Keratinocyte (primary cell): ENCODE measurements around the gene GYS1. TPM values are rescaled to one million over a fixed set of nuclear protein-coding genes. Genes with fewer than 3 reads are reported as not detected.
"Not testable (repeated sequence)": the region's sequence is repeated elsewhere in the genome, so short reads cannot be mapped to it uniquely, and the experiment has no call there.

Experiments
- DNase-seq: peaks from one replicate; pipeline ENCODE4 v3.0.0-alpha.2; 2011; ENCODE audit warnings: low read depth, missing footprints, low spot score
- FAIRE-seq: peaks from 2 replicates; lab custom pipeline; 2011; peaks lifted over from hg19 to GRCh38; lab: Jason Lieb, UNC
- H2AFZ ChIP-seq: 2 replicates; pipeline ENCODE4 v1.6.0; 2012; ENCODE audit warnings: low read length, control low read depth, inconsistent platforms; ENCODE audit not compliant: control insufficient read depth
- H3K27ac ChIP-seq: 2 replicates; pipeline ENCODE4 v1.5.1; 2011; ENCODE audit warnings: low read length; ENCODE audit not compliant: control insufficient read depth, insufficient read depth
- H3K27me3 ChIP-seq: 3 replicates; pipeline ENCODE4 v1.6.0; 2011; ENCODE audit warnings: low read length; ENCODE audit not compliant: control insufficient read depth, insufficient read depth; ENCODE audit errors: extremely low read depth
- H3K36me3 ChIP-seq, 2 experiments: 2 replicates in 1 of 2; 3 replicates in 1 of 2; pipeline ENCODE4 v1.5.1; 2011; ENCODE audit warnings: low read length in 2 of 2, mild to moderate bottlenecking in 1 of 2; ENCODE audit not compliant: control insufficient read depth in 2 of 2, insufficient read depth in 2 of 2; ENCODE audit errors: extremely low read depth in 1 of 2
- H3K4me1 ChIP-seq: 3 replicates; pipeline ENCODE4 v1.5.1; 2011; ENCODE audit warnings: low read length; ENCODE audit not compliant: control insufficient read depth, insufficient read depth; ENCODE audit errors: extremely low read depth
- H3K4me2 ChIP-seq: 3 replicates; pipeline ENCODE4 v1.6.0; 2011; ENCODE audit warnings: low read depth, low read length; ENCODE audit not compliant: control insufficient read depth, insufficient read depth; ENCODE audit errors: extremely low read depth
- H3K4me3 ChIP-seq, 3 experiments: fragments of 200-600 bp in 1 of 3; sonication (generic) in 1 of 3; 2 replicates in 2 of 3; 3 replicates in 1 of 3; pipeline ENCODE4 v1.5.1; 2011 to 2016; ENCODE audit warnings: low read length in 3 of 3, mild to moderate bottlenecking in 3 of 3, control low read depth in 2 of 3, inconsistent platforms in 1 of 3, low read depth in 1 of 3, mixed read lengths in 1 of 3, mixed run types in 1 of 3, moderate library complexity in 1 of 3; ENCODE audit not compliant: control insufficient read depth in 2 of 3, insufficient read depth in 2 of 3; ENCODE audit errors: extremely low read depth in 1 of 3
- H3K79me2 ChIP-seq: 2 replicates; pipeline ENCODE4 v1.6.0; 2012; ENCODE audit warnings: low read length; ENCODE audit not compliant: control insufficient read depth, insufficient read depth
- H3K9ac ChIP-seq: 3 replicates; pipeline ENCODE4 v1.6.0; 2011; ENCODE audit warnings: low read length; ENCODE audit not compliant: control insufficient read depth, insufficient read depth; ENCODE audit errors: extremely low read depth
- H3K9me1 ChIP-seq: 3 replicates; pipeline ENCODE4 v1.6.0; 2011; ENCODE audit warnings: low read length; ENCODE audit not compliant: control insufficient read depth, insufficient read depth; ENCODE audit errors: extremely low read depth
- H3K9me3 ChIP-seq: 2 replicates; pipeline ENCODE4 v1.5.1; 2012; ENCODE audit warnings: low read depth, low read length; ENCODE audit not compliant: control insufficient read depth
- H4K20me1 ChIP-seq: 3 replicates; pipeline ENCODE4 v1.6.0; 2011; ENCODE audit warnings: low read length; ENCODE audit not compliant: control insufficient read depth, insufficient read depth; ENCODE audit errors: extremely low read depth
- dilution Hi-C: fragments of 300-500 bp; cut with MboI; formaldehyde crosslinking; loops from one replicate; pipeline ENCODE4 v1.7.0; 2020; ENCODE audit warnings: low sequenced_read_pairs; ENCODE audit not compliant: extremely low pct_ligation_motif_present
- polyA plus RNA-seq, 5 experiments: library from polyadenylated mRNA; depleted of rRNA in 3 of 5; stranded (reverse) in 3 of 5; stranded (forward) in 1 of 5; unstranded in 1 of 5; fragments of >200 nt; gene quantifications; 1 replicate in 1 of 5; 2 replicates in 3 of 5; 3 replicates in 1 of 5; pipeline versions ENCODE4 v1.2.1 to v1.2.3, GENCODE V29; 2011 to 2012; ENCODE audit warnings: missing spikeins in 2 of 5, low read depth in 1 of 5, low replicate concordance in 1 of 5
- TF ChIP-seq, protein P1 (sequence below), 3 experiments: IDR thresholded peaks in 1 of 3; conservative IDR thresholded peaks in 1 of 3; optimal IDR thresholded peaks in 1 of 3; 2 replicates in 2 of 3; 3 replicates in 1 of 3; pipeline versions ENCODE3 to v1.5.1; 2011; ENCODE audit warnings: low read length in 3 of 3, mild to moderate bottlenecking in 3 of 3, moderate library complexity in 2 of 3, control low read depth in 1 of 3, inconsistent platforms in 1 of 3; ENCODE audit not compliant: insufficient read depth in 2 of 3; ENCODE audit errors: extremely low read depth in 1 of 3

GYS1 gene
- polyA plus RNA-seq, 1 donor (not counting 4 experiments of a cell fraction or from before 2014, with no cell fraction given): 46.5 TPM

DNA sequence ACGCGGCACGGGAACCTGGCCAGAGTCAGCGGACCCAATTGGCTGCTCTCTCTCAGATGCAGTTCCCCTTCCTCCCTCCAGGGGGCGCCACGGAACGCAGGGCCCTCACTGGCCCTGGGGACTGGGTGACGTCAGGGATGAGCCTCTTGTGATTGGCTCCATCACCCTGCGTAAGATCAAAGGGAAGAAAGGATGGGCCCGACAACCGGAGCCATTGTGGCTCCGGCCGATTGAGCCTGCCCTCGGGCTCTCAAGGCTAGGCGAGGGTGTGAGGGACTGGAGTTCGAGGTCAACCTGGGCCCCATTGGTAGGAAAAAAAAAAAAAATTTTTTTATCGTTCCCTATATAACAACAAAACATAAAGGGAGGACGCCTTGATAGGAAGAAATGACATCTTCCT is 43.7 kb upstream of the GYS1 start, which contains the start of gene CGB1:
Gene CGB1, minus strand, starts transcription at position 81 of the 400 bp plus-strand sequence. CDS start 184 bp downstream, outside the sequence.
- H4K20me1 ChIP-seq, H3K9me1 ChIP-seq: not testable (repeated sequence)

DNA sequence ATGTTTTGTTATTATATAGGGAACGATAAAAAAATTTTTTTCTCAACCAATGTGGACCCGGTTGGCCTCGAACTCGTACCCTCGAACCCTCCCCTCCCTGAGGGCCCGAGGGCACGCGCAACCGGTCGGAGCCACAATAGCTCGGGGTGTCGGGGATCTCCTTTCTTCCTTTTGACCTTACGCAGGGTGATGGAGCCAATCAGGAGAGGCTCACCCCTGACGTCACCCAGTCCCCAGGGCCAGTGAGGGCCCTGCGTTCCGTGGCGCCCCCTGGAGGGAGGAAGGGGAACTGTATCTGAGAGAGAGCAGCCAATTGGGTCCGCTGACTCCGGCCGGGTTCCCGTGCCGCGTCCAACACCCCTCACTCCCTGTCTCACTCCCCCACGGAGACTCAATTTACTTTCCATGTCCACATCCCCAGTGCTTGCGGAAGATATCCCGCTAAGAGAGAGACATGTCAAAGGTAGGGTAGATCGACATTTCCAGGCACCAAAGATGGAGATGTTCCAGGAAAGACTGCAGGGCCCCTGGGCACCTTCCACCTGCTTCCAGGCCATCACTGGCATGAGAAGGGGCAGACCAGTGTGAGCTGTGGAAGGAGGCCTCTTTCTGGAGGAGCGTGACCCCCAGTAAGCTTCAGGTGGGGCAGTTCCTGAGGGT is 38.7 kb upstream of the GYS1 start, which contains the start of gene CGB2:
Gene CGB2, plus strand, starts transcription at position 249 of the 660 bp plus-strand sequence. Its CDS starts 206 bp downstream, at position 455.
- H3K9me3 ChIP-seq, H3K9me1 ChIP-seq, H3K27ac ChIP-seq, FAIRE-seq, H3K4me3 ChIP-seq, H3K79me2 ChIP-seq, dilution Hi-C loops, H4K20me1 ChIP-seq, H3K27me3 ChIP-seq, H3K4me1 ChIP-seq, DNase-seq, H3K4me2 ChIP-seq, H3K9ac ChIP-seq, H3K36me3 ChIP-seq, H2AFZ ChIP-seq: not testable (repeated sequence)
- TF ChIP-seq, protein P1, sequence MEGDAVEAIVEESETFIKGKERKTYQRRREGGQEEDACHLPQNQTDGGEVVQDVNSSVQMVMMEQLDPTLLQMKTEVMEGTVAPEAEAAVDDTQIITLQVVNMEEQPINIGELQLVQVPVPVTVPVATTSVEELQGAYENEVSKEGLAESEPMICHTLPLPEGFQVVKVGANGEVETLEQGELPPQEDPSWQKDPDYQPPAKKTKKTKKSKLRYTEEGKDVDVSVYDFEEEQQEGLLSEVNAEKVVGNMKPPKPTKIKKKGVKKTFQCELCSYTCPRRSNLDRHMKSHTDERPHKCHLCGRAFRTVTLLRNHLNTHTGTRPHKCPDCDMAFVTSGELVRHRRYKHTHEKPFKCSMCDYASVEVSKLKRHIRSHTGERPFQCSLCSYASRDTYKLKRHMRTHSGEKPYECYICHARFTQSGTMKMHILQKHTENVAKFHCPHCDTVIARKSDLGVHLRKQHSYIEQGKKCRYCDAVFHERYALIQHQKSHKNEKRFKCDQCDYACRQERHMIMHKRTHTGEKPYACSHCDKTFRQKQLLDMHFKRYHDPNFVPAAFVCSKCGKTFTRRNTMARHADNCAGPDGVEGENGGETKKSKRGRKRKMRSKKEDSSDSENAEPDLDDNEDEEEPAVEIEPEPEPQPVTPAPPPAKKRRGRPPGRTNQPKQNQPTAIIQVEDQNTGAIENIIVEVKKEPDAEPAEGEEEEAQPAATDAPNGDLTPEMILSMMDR (optimal IDR thresholded peaks at IDR 0.05 in 1 of 3, IDR thresholded peaks at IDR 0.05 in 1 of 3, conservative IDR thresholded peaks at IDR 0.05 in 1 of 3; ENCODE audit: extremely low read depth in 1 of 3, insufficient read depth in 2 of 3, low read length in 3 of 3): peak in 2 of 3 experiments; percentile 46

More for the DNA sequence above, 43.7 kb upstream of the GYS1 start, which contains the start of gene CGB1:
- H3K27ac ChIP-seq, H3K4me1 ChIP-seq, dilution Hi-C loops, H3K36me3 ChIP-seq, H3K9ac ChIP-seq, FAIRE-seq, H3K4me2 ChIP-seq, H3K27me3 ChIP-seq, DNase-seq, H3K79me2 ChIP-seq, H3K4me3 ChIP-seq, H3K9me3 ChIP-seq, H2AFZ ChIP-seq: not testable (repeated sequence)
- TF ChIP-seq, protein P1 (optimal IDR thresholded peaks at IDR 0.05 in 1 of 3, IDR thresholded peaks at IDR 0.05 in 1 of 3, conservative IDR thresholded peaks at IDR 0.05 in 1 of 3; ENCODE audit: extremely low read depth in 1 of 3, insufficient read depth in 2 of 3, low read length in 3 of 3): peak in 2 of 3 experiments; percentile 44 to 51

DNA sequence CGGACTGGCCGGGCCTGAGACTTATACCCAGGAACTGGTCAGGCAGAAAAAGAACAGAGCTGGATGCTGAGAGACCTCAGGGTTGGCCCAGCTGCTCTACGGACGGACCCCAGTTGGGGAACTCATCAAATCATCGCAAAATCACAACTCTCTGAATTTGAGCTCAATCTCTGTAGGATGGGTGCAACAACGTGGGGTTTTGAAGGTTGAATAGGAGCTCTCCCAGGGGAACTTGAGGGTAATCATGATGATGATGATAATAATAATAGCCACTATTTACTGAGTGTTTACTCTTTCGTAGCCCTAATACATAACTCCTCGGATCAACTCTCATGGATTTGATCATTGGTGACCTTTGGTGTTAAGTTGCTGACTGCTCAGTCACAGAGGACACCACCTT is 37.2 kb upstream of the GYS1 start:
- DNase-seq, H3K4me3 ChIP-seq, H3K9ac ChIP-seq, H3K4me2 ChIP-seq, H3K9me1 ChIP-seq, H3K36me3 ChIP-seq, H4K20me1 ChIP-seq, H3K9me3 ChIP-seq, H2AFZ ChIP-seq, FAIRE-seq, H3K4me1 ChIP-seq, H3K79me2 ChIP-seq, H3K27me3 ChIP-seq, H3K27ac ChIP-seq, dilution Hi-C loops: not testable (repeated sequence)

DNA sequence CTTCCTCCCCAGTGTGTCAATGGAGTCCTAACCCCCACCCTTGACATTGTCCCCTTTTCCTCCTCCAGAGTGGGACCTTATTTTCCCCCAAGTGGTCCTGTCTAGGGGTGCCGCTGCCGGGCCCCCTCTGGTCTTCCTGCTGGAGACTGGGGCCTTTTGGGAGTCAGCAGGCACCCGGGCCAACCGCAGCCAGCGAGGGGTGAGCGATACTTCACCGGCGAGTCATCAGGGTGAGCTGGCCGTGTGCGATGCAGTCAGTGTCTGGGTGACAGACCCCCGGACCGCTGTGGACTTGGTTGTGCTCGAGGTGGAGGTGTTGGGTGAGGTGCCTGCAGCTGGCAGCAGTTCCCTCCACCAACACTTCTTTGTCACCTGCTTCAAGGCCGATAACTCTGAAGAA is 36.6 kb upstream of the GYS1 start:
- H3K9me1 ChIP-seq, H4K20me1 ChIP-seq, H3K36me3 ChIP-seq, H3K9me3 ChIP-seq, FAIRE-seq, H3K4me1 ChIP-seq, H3K79me2 ChIP-seq, DNase-seq, H3K9ac ChIP-seq, H3K4me2 ChIP-seq, H2AFZ ChIP-seq, dilution Hi-C loops, H3K27me3 ChIP-seq, H3K4me3 ChIP-seq, H3K27ac ChIP-seq: not testable (repeated sequence)
